SKM-1 (cell line): Measurements from ENCODE around the gene POLD2.

Experiments
- DNase-seq: peaks from one replicate; lab custom pipeline; 2025; ENCODE audit not compliant: unreplicated experiment; lab: John Stamatoyannopoulos, UW

Gene POLD2

DNA sequence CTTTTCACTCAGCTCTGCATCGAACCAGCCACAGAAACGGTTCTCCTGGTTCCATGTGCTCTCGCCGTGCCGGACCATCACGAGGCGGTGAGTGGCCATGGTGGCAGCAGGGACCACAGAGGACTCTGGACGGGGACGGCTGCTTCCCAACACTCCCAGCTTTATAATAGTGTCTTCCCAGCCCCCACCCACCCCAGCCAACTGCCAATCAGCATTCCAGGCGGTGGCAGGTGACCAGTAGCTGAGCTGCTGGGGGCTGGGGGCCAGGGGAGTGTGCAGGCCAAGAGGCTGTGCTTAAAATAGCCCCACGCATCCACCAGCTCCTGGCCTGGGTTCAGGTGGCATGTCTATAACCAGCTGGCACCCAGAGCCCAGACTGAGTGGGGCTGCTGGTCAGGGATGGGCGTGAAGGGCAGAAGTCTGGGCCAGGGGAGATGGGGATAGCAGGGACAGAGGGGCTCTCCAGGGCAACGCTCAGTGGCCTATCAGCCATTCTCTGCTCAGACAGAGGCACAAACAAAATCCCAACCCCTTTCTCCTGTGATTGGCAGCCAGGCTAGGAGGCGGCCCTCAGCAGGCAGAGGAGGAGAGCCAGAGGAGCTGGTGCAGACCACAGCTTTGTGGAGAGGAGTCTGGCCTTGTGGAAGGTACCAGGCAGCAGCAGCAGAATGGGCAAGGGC, 57.8 kb downstream of the POLD2 start, which contains the start of gene PGAM2:
Gene PGAM2 (minus strand): TSS at position 137 of the 680 bp plus-strand sequence. CDS start 38 bp downstream, at position 99.
- DNase-seq: no peak

DNA sequence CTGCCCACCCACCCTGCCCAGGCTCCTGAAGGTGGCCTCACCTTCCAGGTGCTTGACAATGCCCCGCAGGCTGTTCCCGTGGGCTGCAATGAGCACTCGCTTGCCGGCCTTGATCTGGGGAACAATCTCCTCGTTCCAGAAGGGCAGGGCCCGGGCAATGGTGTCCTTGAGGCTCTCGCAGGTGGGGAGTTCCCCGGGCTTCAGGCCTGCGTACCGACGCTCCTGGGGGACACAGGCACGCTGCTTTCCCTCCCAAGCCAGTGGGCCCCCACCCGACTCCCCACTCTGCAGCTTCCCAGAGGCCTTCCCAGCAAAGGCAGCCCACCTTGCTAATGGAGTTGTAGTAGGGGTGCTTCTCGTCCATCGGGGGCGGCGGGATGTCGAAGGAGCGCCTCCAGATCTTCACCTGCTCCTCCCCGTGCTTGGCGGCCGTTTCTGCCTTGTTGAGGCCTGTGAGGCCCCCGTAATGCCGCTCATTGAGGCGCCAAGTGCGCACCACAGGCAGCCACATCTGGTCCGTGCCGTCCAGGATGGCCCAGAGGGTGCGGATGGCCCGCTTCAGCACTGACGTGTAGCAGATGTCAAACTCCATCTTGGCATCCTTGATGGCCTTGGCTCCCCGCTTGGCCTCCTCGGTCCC, 58.4 kb downstream of the POLD2 start:
- DNase-seq: no peak
